Measurements from ENCODE around the gene PPP4R3A. TPM values are rescaled to one million over a fixed set of nuclear protein-coding genes. Genes with fewer than 3 reads are reported as not detected.

PPP4R3A gene
- total and polyA plus RNA-seq, 11 donors: 32.8 to 53.4 (median 42.3) TPM

- Histone ChIP-seq H3K4me3 (no peak overlapping the region), H3K27ac (no peak overlapping the region), H3K4me1 (peaks cover 0 to 21% (median 10%) of the 10 kb centered on the region in 12 donors), H3K27me3 (no peaks in the 10 kb centered on the region), H3K9me3 (no peaks in the 10 kb centered on the region), H3K36me3 (peaks cover 0 to 100% (median 97%) of the 10 kb centered on the region in 9 donors)
- TF ChIP-seq, protein P1, sequence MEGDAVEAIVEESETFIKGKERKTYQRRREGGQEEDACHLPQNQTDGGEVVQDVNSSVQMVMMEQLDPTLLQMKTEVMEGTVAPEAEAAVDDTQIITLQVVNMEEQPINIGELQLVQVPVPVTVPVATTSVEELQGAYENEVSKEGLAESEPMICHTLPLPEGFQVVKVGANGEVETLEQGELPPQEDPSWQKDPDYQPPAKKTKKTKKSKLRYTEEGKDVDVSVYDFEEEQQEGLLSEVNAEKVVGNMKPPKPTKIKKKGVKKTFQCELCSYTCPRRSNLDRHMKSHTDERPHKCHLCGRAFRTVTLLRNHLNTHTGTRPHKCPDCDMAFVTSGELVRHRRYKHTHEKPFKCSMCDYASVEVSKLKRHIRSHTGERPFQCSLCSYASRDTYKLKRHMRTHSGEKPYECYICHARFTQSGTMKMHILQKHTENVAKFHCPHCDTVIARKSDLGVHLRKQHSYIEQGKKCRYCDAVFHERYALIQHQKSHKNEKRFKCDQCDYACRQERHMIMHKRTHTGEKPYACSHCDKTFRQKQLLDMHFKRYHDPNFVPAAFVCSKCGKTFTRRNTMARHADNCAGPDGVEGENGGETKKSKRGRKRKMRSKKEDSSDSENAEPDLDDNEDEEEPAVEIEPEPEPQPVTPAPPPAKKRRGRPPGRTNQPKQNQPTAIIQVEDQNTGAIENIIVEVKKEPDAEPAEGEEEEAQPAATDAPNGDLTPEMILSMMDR (IDR thresholded peaks at IDR 0.05): no peak
- TF ChIP-seq POLR2A (IDR thresholded peaks at IDR 0.05): no peak
- ATAC-seq: no peak
- intact Hi-C loops (cut with DNase I): no loop called here
- no peak for DNase-seq
- 92 to 97% (median 95%) methylated on average over 3 of the region's 3 CpGs for WGBS, 4 donors
These were observed 32.7 kb downstream of the PPP4R3A start for GRCh38 chr14:91477388-91477787.

GRCh38 chr14:91473046-91473445 is 37.1 kb downstream of the PPP4R3A start:
- Histone ChIP-seq H3K4me1 (peaks cover 0 to 8% (median 0%) of the 10 kb centered on the region in 12 donors), H3K27me3 (no peaks in the 10 kb centered on the region), H3K9me3 (no peaks in the 10 kb centered on the region), H3K36me3 (peaks cover 0 to 100% (median 99%) of the 10 kb centered on the region in 9 donors), H3K4me3 (no peak overlapping the region), H3K27ac (no peak overlapping the region)
- TF ChIP-seq POLR2A (IDR thresholded peaks at IDR 0.05): no peak
- TF ChIP-seq, protein P1 (IDR thresholded peaks at IDR 0.05): no peak
- no peak for ATAC-seq
- WGBS, 4 donors: 96 to 98% (median 97%) methylated on average over 2 of the region's 2 CpGs
- DNase-seq: no peak
- intact Hi-C loops (cut with DNase I): no loop called here

DNA sequence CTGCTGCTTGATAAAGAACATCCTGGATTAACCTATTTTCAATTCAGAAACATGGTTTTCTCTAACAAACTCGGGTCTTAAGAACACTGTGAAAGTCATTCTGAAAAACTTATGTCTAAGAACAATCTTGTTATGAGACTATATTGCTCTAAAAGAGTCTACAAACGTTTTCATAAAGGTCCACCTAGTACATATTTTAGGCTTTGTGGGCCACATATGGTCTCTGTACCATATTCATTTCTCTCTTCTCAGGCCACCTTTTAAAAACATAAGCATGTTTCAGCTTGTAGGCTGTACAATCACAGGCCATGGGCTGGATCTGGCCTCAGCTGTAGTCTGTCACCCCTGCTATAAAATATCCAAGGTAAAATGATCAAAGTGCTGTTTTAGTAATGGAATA is 39.9 kb downstream of the PPP4R3A start:
- WGBS, 4 donors: 88 to 93% (median 89%) methylated on average over 2 of the region's 2 CpGs
- H3K9me3 ChIP-seq: no peaks in the 10 kb centered on the region
- intact Hi-C loops (cut with DNase I): no loop called here
- no peaks in the 10 kb centered on the region for H3K27me3 ChIP-seq
- no peak overlapping the region for H3K4me3 ChIP-seq
- ATAC-seq (no peak), DNase-seq (no peak)
- TF ChIP-seq POLR2A (IDR thresholded peaks at IDR 0.05): no peak
- TF ChIP-seq, protein P1 (IDR thresholded peaks at IDR 0.05): no peak
- H3K27ac ChIP-seq: no peak overlapping the region
- peaks cover 0 to 100% (median 96%) of the 10 kb centered on the region in 9 donors for H3K36me3 ChIP-seq
- H3K4me1 ChIP-seq: no peaks in the 10 kb centered on the region

- Histone ChIP-seq H3K9me3 (no peaks in the 10 kb centered on the region), H3K27me3 (no peaks in the 10 kb centered on the region), H3K27ac (no peak overlapping the region), H3K4me3 (no peak overlapping the region), H3K36me3 (peaks cover 0 to 100% (median 96%) of the 10 kb centered on the region in 9 donors), H3K4me1 (no peaks in the 10 kb centered on the region)
- intact Hi-C loops (cut with DNase I): no loop called here
- 66 to 70% (median 67%) methylated on average over 4 of the region's 4 CpGs for WGBS, 4 donors
- TF ChIP-seq, protein P1 (IDR thresholded peaks at IDR 0.05): no peak
- TF ChIP-seq POLR2A (IDR thresholded peaks at IDR 0.05): no peak
- no peak for ATAC-seq
- no peak for DNase-seq
These were observed 43.9 kb downstream of the PPP4R3A start for GRCh38 chr14:91466192-91466591.

All from heart left ventricle (tissue), 16 donors.